BLaER1 (cell line): ENCODE measurements around the gene GJC3.
"Not testable (repeated sequence)": the region's sequence is repeated elsewhere in the genome, so short reads cannot be mapped to it uniquely, and the experiment has no call there.

Experiments
- H3K27ac ChIP-seq: shearing (Covaris generic); formaldehyde crosslinking; 2 replicates; pipeline ENCODE4 v1.8.1; 2022
- H3K27me3 ChIP-seq: shearing (Covaris generic); formaldehyde crosslinking; 2 replicates; pipeline ENCODE4 v1.8.1; 2022
- H3K36me3 ChIP-seq: shearing (Covaris generic); formaldehyde crosslinking; 2 replicates; pipeline ENCODE4 v1.8.1; 2022
- H3K4me1 ChIP-seq: shearing (Covaris generic); formaldehyde crosslinking; 2 replicates; pipeline ENCODE4 v1.8.1; 2022
- H3K4me2 ChIP-seq: shearing (Covaris generic); formaldehyde crosslinking; 2 replicates; pipeline ENCODE4 v1.8.1; 2022
- H3K4me3 ChIP-seq: shearing (Covaris generic); formaldehyde crosslinking; 2 replicates; pipeline ENCODE4 v1.8.1; 2022
- H3K9ac ChIP-seq: shearing (Covaris generic); formaldehyde crosslinking; 2 replicates; pipeline ENCODE4 v1.8.1; 2022
- H3K9me3 ChIP-seq: shearing (Covaris generic); formaldehyde crosslinking; 2 replicates; pipeline ENCODE4 v1.8.1; 2022
- H4K20me1 ChIP-seq: shearing (Covaris generic); formaldehyde crosslinking; 2 replicates; pipeline ENCODE4 v1.8.1; 2022
- Cebpa-rat ChIP-seq: shearing (Covaris generic); IDR thresholded peaks from 2 replicates; pipeline ENCODE4 v1.8.1; 2022

GJC3 gene

DNA sequence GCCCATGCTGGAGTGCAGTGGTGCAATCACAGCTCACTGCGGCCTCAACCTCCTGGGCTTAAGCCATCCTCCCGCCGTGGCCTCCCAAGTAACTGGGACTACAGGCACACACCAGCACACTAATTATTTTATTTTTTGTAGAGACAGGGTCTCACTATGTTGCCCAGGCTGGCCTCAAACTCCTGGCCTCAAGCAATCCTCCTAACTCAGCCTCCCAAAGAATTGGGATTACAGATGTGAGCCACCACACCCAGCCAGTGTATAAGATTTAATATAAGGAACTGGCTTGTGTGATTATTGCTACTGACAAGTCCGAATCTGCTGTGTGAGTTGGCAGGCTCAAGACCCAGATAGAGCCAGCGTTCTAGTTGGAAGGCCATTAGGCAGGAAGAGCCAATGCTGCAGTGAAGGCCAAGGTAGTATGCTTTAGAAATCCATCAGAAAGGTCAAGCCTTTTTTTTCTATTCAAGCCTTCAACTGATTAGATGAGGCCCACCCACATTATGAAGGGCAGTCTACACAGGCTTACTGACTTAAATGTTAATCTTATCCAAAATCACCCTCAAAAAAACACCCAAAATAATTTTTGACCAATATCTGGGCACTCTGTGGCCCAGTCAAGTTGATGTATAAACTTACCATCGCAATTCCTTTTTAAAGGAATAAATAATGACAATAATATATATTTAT is 29.4 kb downstream of the GJC3 start:
- no peak overlapping the region for H3K4me3 ChIP-seq
- H3K4me1 ChIP-seq, result no peaks in the 10 kb centered on the region
- H3K27ac ChIP-seq, result no peak overlapping the region
- no peak for TF ChIP-seq Cebpa-rat
- H3K27me3 ChIP-seq, result no peaks in the 10 kb centered on the region
- no peak overlapping the region for H3K9ac ChIP-seq
- peaks cover 80% of the 10 kb centered on the region for H3K36me3 ChIP-seq
- H4K20me1 ChIP-seq, result no peaks in the 10 kb centered on the region
- H3K9me3 ChIP-seq, result peaks cover 9% of the 10 kb centered on the region
- H3K4me2 ChIP-seq, result no peak overlapping the region

- Histone ChIP-seq H3K36me3 (peaks cover 69% of the 10 kb centered on the region), H3K27ac (no peak overlapping the region), H4K20me1 (no peaks in the 10 kb centered on the region), H3K27me3 (no peaks in the 10 kb centered on the region), H3K9ac (no peak overlapping the region), H3K9me3 (peaks cover 9% of the 10 kb centered on the region), H3K4me2 (no peak overlapping the region), H3K4me1 (no peaks in the 10 kb centered on the region), H3K4me3 (no peak overlapping the region)
- TF ChIP-seq Cebpa-rat, result no peak
These were observed 30.6 kb downstream of the GJC3 start for GRCh38 chr7:99898836-99899235.

DNA sequence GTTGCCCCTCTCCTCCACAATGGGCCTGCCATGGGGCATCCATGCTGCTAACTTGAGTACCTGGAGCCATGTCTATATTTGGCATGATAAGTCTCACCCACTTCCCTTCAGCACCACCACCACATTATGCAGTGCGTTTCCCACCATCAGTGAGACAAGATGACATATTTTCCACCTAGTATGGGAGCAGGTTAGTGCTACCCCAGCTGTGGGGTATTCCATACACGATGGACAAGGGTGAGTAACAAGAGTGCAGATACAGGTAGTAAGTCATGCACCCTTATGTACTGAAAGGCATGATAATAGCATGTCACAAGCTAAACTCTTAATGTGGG is 31.4 kb downstream of the GJC3 start:
- no peaks in the 10 kb centered on the region for H4K20me1 ChIP-seq
- H3K4me2 ChIP-seq, result no peak overlapping the region
- H3K4me1 ChIP-seq, result no peaks in the 10 kb centered on the region
- H3K27me3 ChIP-seq, result no peaks in the 10 kb centered on the region
- no peak overlapping the region for H3K4me3 ChIP-seq
- no peak overlapping the region for H3K9ac ChIP-seq
- no peak overlapping the region for H3K27ac ChIP-seq
- peaks cover 60% of the 10 kb centered on the region for H3K36me3 ChIP-seq
- no peak for TF ChIP-seq Cebpa-rat
- peaks cover 9% of the 10 kb centered on the region for H3K9me3 ChIP-seq

GRCh38 chr7:99897322-99898022 is 31.9 kb downstream of the GJC3 start:
- Histone ChIP-seq H3K27me3 (no peaks in the 10 kb centered on the region), H3K27ac (no peak overlapping the region), H3K4me2 (no peak overlapping the region), H3K4me3 (no peak overlapping the region), H3K36me3 (peaks cover 60% of the 10 kb centered on the region), H3K9ac (no peak overlapping the region), H3K4me1 (no peaks in the 10 kb centered on the region), H3K9me3 (peaks cover 9% of the 10 kb centered on the region), H4K20me1 (no peaks in the 10 kb centered on the region)
- TF ChIP-seq Cebpa-rat, result no peak

DNA sequence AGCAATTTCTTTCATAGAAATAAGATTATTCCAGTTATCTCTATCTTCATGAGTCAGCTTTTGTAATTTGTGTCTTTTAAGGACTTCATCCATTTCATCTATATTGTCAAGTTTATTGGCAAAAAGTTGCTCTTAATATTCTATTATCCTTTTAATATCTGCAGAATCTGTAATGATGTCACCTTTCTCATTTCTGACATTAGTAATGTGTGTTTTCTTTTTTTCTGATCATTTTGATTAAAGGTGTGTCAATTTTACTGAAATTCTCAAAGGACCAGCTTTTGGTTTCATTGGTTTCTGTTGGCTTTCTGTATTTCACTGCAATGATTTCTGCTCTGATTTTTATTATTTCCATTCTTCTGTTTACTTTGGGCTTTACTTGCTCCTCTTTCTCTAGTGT is 34.7 kb downstream of the GJC3 start:
- Histone ChIP-seq H3K27ac (no peak overlapping the region), H3K4me1 (no peaks in the 10 kb centered on the region), H3K4me2 (no peak overlapping the region), H3K36me3 (peaks cover 60% of the 10 kb centered on the region), H3K9me3 (peaks cover 9% of the 10 kb centered on the region), H3K9ac (no peak overlapping the region), H3K4me3 (no peak overlapping the region), H4K20me1 (no peaks in the 10 kb centered on the region), H3K27me3 (no peaks in the 10 kb centered on the region)
- TF ChIP-seq Cebpa-rat, result no peak

- Histone ChIP-seq H3K36me3 (peaks cover 55% of the 10 kb centered on the region), H3K27me3 (no peaks in the 10 kb centered on the region)
These were observed 36.1 kb downstream of the GJC3 start for GRCh38 chr7:99893280-99893679.

GRCh38 chr7:99890348-99890747 is 39.1 kb downstream of the GJC3 start:
- H3K27ac ChIP-seq, H3K4me1 ChIP-seq, H3K4me3 ChIP-seq, H3K27me3 ChIP-seq, H4K20me1 ChIP-seq, H3K9ac ChIP-seq, H3K4me2 ChIP-seq: not testable (repeated sequence)
- Histone ChIP-seq H3K9me3 (peaks cover 18% of the 10 kb centered on the region), H3K36me3 (peaks cover 42% of the 10 kb centered on the region)

More at GRCh38 chr7:99893280-99893679, 36.1 kb downstream of the GJC3 start:
- Histone ChIP-seq H3K4me2 (no peak overlapping the region), H3K27ac (no peak overlapping the region), H3K9ac (no peak overlapping the region), H3K4me3 (no peak overlapping the region), H3K9me3 (peaks cover 18% of the 10 kb centered on the region), H4K20me1 (no peaks in the 10 kb centered on the region), H3K4me1 (no peaks in the 10 kb centered on the region)
- no peak for TF ChIP-seq Cebpa-rat

DNA sequence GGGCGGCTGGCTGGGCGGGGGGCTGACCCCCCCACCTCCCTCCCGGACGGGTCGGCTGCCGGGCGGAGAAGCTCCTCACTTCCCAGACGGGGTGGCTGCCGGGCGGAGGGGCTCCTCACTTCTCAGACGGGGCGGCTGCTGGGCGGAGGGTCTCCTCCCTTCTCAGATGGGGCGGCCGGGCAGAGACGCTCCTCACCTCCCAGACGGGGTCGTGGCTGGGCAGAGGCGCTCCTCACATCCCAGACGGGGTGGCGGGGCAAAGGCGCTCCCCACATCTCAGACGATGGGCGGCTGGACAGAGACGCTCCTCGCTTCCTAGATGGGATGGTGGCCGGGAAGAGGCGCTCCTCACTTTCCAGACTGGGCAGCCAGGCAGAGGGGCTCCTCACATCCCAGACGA is 41.1 kb downstream of the GJC3 start:
- H3K36me3 ChIP-seq, result peaks cover 42% of the 10 kb centered on the region
- H3K4me3 ChIP-seq, H3K27ac ChIP-seq: not testable (repeated sequence)

GRCh38 chr7:99881370-99881769 is 48.0 kb downstream of the GJC3 start:
- no peak overlapping the region for H3K9ac ChIP-seq
- no peak for TF ChIP-seq Cebpa-rat
- no peaks in the 10 kb centered on the region for H4K20me1 ChIP-seq

More for the DNA sequence above, 41.1 kb downstream of the GJC3 start:
- H3K9me3 ChIP-seq, result peaks cover 25% of the 10 kb centered on the region
- not testable (repeated sequence) for H3K27me3 ChIP-seq, H4K20me1 ChIP-seq, H3K4me1 ChIP-seq, H3K4me2 ChIP-seq, H3K9ac ChIP-seq

GRCh38 chr7:99876933-99877332 is 52.5 kb downstream of the GJC3 start, which contains the start of gene OR2AE1:
OR2AE1 (minus strand) TSS chr7:99877033; CDS start chr7:99877033, 0 bp downstream.
- no peak for TF ChIP-seq Cebpa-rat
- no peaks in the 10 kb centered on the region for H3K27me3 ChIP-seq

More at GRCh38 chr7:99881370-99881769, 48.0 kb downstream of the GJC3 start:
- no peaks in the 10 kb centered on the region for H3K4me1 ChIP-seq
- no peaks in the 10 kb centered on the region for H3K36me3 ChIP-seq
- H3K27me3 ChIP-seq, result no peaks in the 10 kb centered on the region
- H3K4me3 ChIP-seq, result no peak overlapping the region
- H3K27ac ChIP-seq, result no peak overlapping the region
- peaks cover 7% of the 10 kb centered on the region; the same call in 1 of the 2 replicates for H3K9me3 ChIP-seq
- no peak overlapping the region for H3K4me2 ChIP-seq

More at GRCh38 chr7:99876933-99877332, 52.5 kb downstream of the GJC3 start, which contains the start of gene OR2AE1:
- Histone ChIP-seq H3K36me3 (no peaks in the 10 kb centered on the region), H4K20me1 (no peaks in the 10 kb centered on the region), H3K4me2 (no peak within 1 kb of the TSS), H3K9me3 (no peaks in the 10 kb centered on the region), H3K9ac (no peak within 1 kb of the TSS), H3K4me3 (no peak within 1 kb of the TSS), H3K4me1 (no peaks in the 10 kb centered on the region), H3K27ac (no peak within 1 kb of the TSS)
